HEK293 (cell line): ENCODE results near the gene PTGES.
A peak's percentile ranks its signal among the peaks of the same experiment; 100 is the strongest.

Experiments
- CTCF ChIA-PET: fragments of 350-600 bp; formaldehyde crosslinking; extraction: SDS; loops from one replicate; lab custom pipeline; 2021; ENCODE audit warnings: antibody characterized with exemption; lab: Yijun Ruan, JAX
- POLR2A ChIA-PET: fragments of 300-600 bp; formaldehyde crosslinking; extraction: SDS; loops from one replicate; lab custom pipeline; 2020; ENCODE audit warnings: antibody characterized with exemption, inconsistent platforms; lab: Yijun Ruan, JAX
- H3K27ac ChIP-seq: fragments of 200-500 bp; sonication (Bioruptor generic); 2 replicates; pipeline ENCODE4 v1.5.1; 2014; ENCODE audit warnings: low read depth, low read length, control low read depth, inconsistent platforms; ENCODE audit errors: extremely low read depth
- H3K36me3 ChIP-seq, 2 experiments: fragments of 200-500 bp in 1 of 2; sonication (Bioruptor generic) in 1 of 2; 1 replicate in 1 of 2; 2 replicates in 1 of 2; pipeline ENCODE4 v1.5.1; 2014 to 2017; ENCODE audit warnings: inconsistent platforms in 2 of 2, low read length in 2 of 2; ENCODE audit not compliant: control insufficient read depth in 2 of 2, insufficient read depth in 1 of 2
- H3K4me1 ChIP-seq: fragments of 200-500 bp; sonication (Bioruptor generic); 2 replicates; pipeline ENCODE4 v1.5.1; 2014; ENCODE audit warnings: mild to moderate bottlenecking, low read length, inconsistent platforms; ENCODE audit not compliant: control insufficient read depth, insufficient read depth
- H3K4me3 ChIP-seq: 2 replicates; pipeline ENCODE4 v1.5.1; 2011; ENCODE audit warnings: low read depth, mild to moderate bottlenecking, control low read depth, low read length, moderate library complexity
- H3K9me3 ChIP-seq: fragments of 200-500 bp; sonication (Bioruptor generic); 2 replicates; pipeline ENCODE4 v1.5.1; 2014; ENCODE audit warnings: low read depth, low read length, inconsistent platforms; ENCODE audit not compliant: control insufficient read depth, insufficient read depth
- EGR2 ChIP-seq: fragments of 450-650 bp; formaldehyde crosslinking; IDR thresholded peaks from 2 replicates; pipeline ENCODE4 v1.5.1; 2016; ENCODE audit warnings: low read depth, missing biosample characterization, missing genetic modification characterization
- FEZF1 ChIP-seq: fragments of 450-650 bp; formaldehyde crosslinking; IDR thresholded peaks from 2 replicates; pipeline ENCODE4 v1.5.1; 2016; ENCODE audit warnings: missing biosample characterization, missing genetic modification characterization
- KLF1 ChIP-seq: fragments of 450-650 bp; formaldehyde crosslinking; IDR thresholded peaks from 2 replicates; pipeline ENCODE4 v1.5.1; 2016; ENCODE audit warnings: missing biosample characterization, missing genetic modification characterization
- KLF10 ChIP-seq: fragments of 450-650 bp; IDR thresholded peaks from 2 replicates; pipeline ENCODE4 v1.5.1; 2018; ENCODE audit warnings: missing biosample characterization, mild to moderate bottlenecking, missing genetic modification characterization
- KLF17 ChIP-seq: fragments of 450-650 bp; formaldehyde crosslinking; IDR thresholded peaks from 2 replicates; pipeline ENCODE4 v1.5.1; 2016; ENCODE audit warnings: missing biosample characterization, missing genetic modification characterization
- PRDM2 ChIP-seq: fragments of 450-650 bp; formaldehyde crosslinking; IDR thresholded peaks from 2 replicates; pipeline ENCODE4 v1.5.1; 2016; ENCODE audit warnings: missing biosample characterization, missing genetic modification characterization, borderline replicate concordance
- TCF7L2 ChIP-seq: IDR thresholded peaks from 2 replicates; pipeline ENCODE4 v1.6.1; 2011; ENCODE audit warnings: low read depth, mild to moderate bottlenecking, inconsistent platforms, low read length, moderate library complexity, borderline replicate concordance
- ZBTB17 ChIP-seq: fragments of 450-650 bp; formaldehyde crosslinking; IDR thresholded peaks from 2 replicates; pipeline ENCODE4 v1.5.1; 2016; ENCODE audit warnings: missing biosample characterization, missing genetic modification characterization
- ZBTB20 ChIP-seq: fragments of 450-650 bp; formaldehyde crosslinking; IDR thresholded peaks from 2 replicates; pipeline ENCODE4 v1.5.1; 2016; ENCODE audit warnings: missing biosample characterization, missing genetic modification characterization
- ZBTB44 ChIP-seq: fragments of 450-650 bp; IDR thresholded peaks from 2 replicates; pipeline ENCODE4 v1.5.1; 2018; ENCODE audit warnings: missing biosample characterization, mild to moderate bottlenecking, missing genetic modification characterization
- ZBTB48 ChIP-seq: fragments of 450-650 bp; formaldehyde crosslinking; IDR thresholded peaks from 2 replicates; pipeline ENCODE4 v1.5.1; 2016; ENCODE audit warnings: missing biosample characterization, missing genetic modification characterization
- ZBTB8A ChIP-seq: fragments of 450-650 bp; formaldehyde crosslinking; IDR thresholded peaks from 2 replicates; pipeline ENCODE4 v1.5.1; 2016; ENCODE audit warnings: missing biosample characterization, missing genetic modification characterization
- ZFHX2 ChIP-seq: fragments of 450-650 bp; formaldehyde crosslinking; conservative IDR thresholded peaks from 2 replicates; pipeline ENCODE4 v1.5.1; 2016; ENCODE audit warnings: missing biosample characterization, missing genetic modification characterization
- ZNF18 ChIP-seq: fragments of 450-650 bp; formaldehyde crosslinking; IDR thresholded peaks from 2 replicates; pipeline ENCODE4 v1.5.1; 2016; ENCODE audit warnings: missing biosample characterization, missing genetic modification characterization
- ZNF223 ChIP-seq: fragments of 450-650 bp; formaldehyde crosslinking; IDR thresholded peaks from 2 replicates; pipeline ENCODE4 v1.5.1; 2016; ENCODE audit warnings: missing biosample characterization, missing genetic modification characterization
- ZNF510 ChIP-seq: fragments of 450-650 bp; formaldehyde crosslinking; IDR thresholded peaks from 2 replicates; pipeline ENCODE4 v1.5.1; 2018; ENCODE audit warnings: mild to moderate bottlenecking, missing genetic modification characterization, missing biosample characterization; ENCODE audit not compliant: insufficient replicate concordance
- ZNF513 ChIP-seq: fragments of 450-650 bp; IDR thresholded peaks from 2 replicates; pipeline ENCODE4 v1.5.1; 2018; ENCODE audit warnings: missing biosample characterization, missing genetic modification characterization
- ZNF600 ChIP-seq: fragments of 450-650 bp; formaldehyde crosslinking; IDR thresholded peaks from 2 replicates; pipeline ENCODE4 v1.5.1; 2016; ENCODE audit warnings: missing biosample characterization, missing genetic modification characterization
- ZNF664 ChIP-seq: fragments of 450-650 bp; formaldehyde crosslinking; IDR thresholded peaks from 2 replicates; pipeline ENCODE4 v1.5.1; 2016; ENCODE audit warnings: missing biosample characterization, missing genetic modification characterization

The PTGES gene

GRCh38 chr9:129712634-129713401 is 40.0 kb downstream of the PTGES start:
- Histone ChIP-seq H3K36me3 (no peaks in the 10 kb centered on the region), H3K4me3 (no peak overlapping the region), H3K4me1 (peaks cover 13% of the 10 kb centered on the region), H3K27ac (peak overlapping the region; percentile 85), H3K9me3 (no peaks in the 10 kb centered on the region)
- CTCF ChIA-PET = interaction anchor here (0.5 to 5.2 kb wide), 8 partner anchors 13 to 1504 kb away, joined by 3 to 67 read pairs (median 6); no protein-coding TSS in a partner anchor
- POLR2A ChIA-PET = interaction anchor here (0.9 to 1.2 kb wide), 3 partner anchors 10 to 70 kb away, joined by 3 to 4 read pairs (median 3); partner anchors contain the start of gene ASB6
- TF ChIP-seq ZBTB17 (tag by site-specific recombination) (peak; percentile 70), KLF10 (tag by site-specific recombination) (peak; percentile 71), ZFHX2 (peak; percentile 91), ZBTB48 (tag by site-specific recombination) (0 out of 2 replicates have a peak, but pooled peaks have one; percentile 11), ZNF223 (tag by site-specific recombination) (0 out of 2 replicates have a peak, but pooled peaks have one; percentile 62), TCF7L2 (0 out of 2 replicates have a peak, but pooled peaks have one; percentile 31), ZNF513 (tag by site-specific recombination) (no peak), ZNF18 (tag by site-specific recombination) (no peak), EGR2 (tag by site-specific recombination) (peak; percentile 80), ZNF600 (tag by site-specific recombination) (peak; percentile 68), PRDM2 (tag by site-specific recombination) (no peak), ZBTB20 (peak; percentile 31; the same call in 1 of the 2 replicates), ZBTB44 (tag by site-specific recombination) (0 out of 2 replicates have a peak, but pooled peaks have one; percentile 47), ZBTB8A (tag by site-specific recombination) (peak; percentile 51; the same call in 1 of the 2 replicates), ZNF664 (tag by site-specific recombination) (peak; percentile 97), KLF17 (tag by site-specific recombination) (peak; percentile 90; the same call in 1 of the 2 replicates), FEZF1 (tag by site-specific recombination) (peak; percentile 41; the same call in 1 of the 2 replicates), KLF1 (tag by site-specific recombination) (no peak), ZNF510 (tag by site-specific recombination) (no peak)
